GM13976 (cell line): ENCODE results near the gene TIMP3.

Experiments
- DNase-seq: peaks from one replicate; pipeline ENCODE4 v3.0.0; 2012; ENCODE audit warnings: low spot score
- CTCF ChIP-seq: IDR thresholded peaks from 2 replicates; pipeline ENCODE4 v1.5.1; 2012; ENCODE audit warnings: borderline replicate concordance, mild to moderate bottlenecking; ENCODE audit not compliant: insufficient read depth; ENCODE audit errors: extremely low read depth, missing control alignments, control extremely low read depth
- in situ Hi-C: fragments of 300-500 bp; cut with MboI; formaldehyde crosslinking; loops from one replicate; pipeline ENCODE4 v1.12.0; 2022; ENCODE audit warnings: low sequenced_read_pairs, mixed read lengths, inconsistent platforms; ENCODE audit not compliant: unreplicated experiment

TIMP3 gene

GRCh38 chr22:32781695-32782094 lies 19.8 kb upstream of the TIMP3 start:
- no peak for DNase-seq
- in situ Hi-C loops, result no loop called here

GRCh38 chr22:32785321-32786026 lies 16.0 kb upstream of the TIMP3 start:
- TF ChIP-seq CTCF, result no peak
- in situ Hi-C loops, result no loop called here
- no peak for DNase-seq

More at GRCh38 chr22:32781695-32782094, 19.8 kb upstream of the TIMP3 start:
- TF ChIP-seq CTCF, result no peak

- in situ Hi-C loops, result no loop called here
- no peak for DNase-seq
- TF ChIP-seq CTCF, result no peak
These were observed 15.5 kb upstream of the TIMP3 start for GRCh38 chr22:32786027-32786418.

GRCh38 chr22:32788904-32789624 lies 12.4 kb upstream of the TIMP3 start:
- no peak for TF ChIP-seq CTCF
- in situ Hi-C loops, result no loop called here
- no peak for DNase-seq

- DNase-seq, result no peak
- no peak for TF ChIP-seq CTCF
- in situ Hi-C loops, result loop anchor here (10.0 kb wide), 2 partner anchors 135 to 265 kb away; no protein-coding TSS in a partner anchor
These were observed 11.5 kb upstream of the TIMP3 start for GRCh38 chr22:32789797-32790620.

- DNase-seq, result no peak
- no peak for TF ChIP-seq CTCF
- in situ Hi-C loops, result loop anchor here (10.0 kb wide), 2 partner anchors 136 to 266 kb away; no protein-coding TSS in a partner anchor
These were observed 10.4 kb upstream of the TIMP3 start for GRCh38 chr22:32791056-32791455.
